NCI-H510A treated with DMSO at 0.1 percent for 48 hours (cell line): ENCODE data around the gene GMDS.
"Not testable (repeated sequence)": the region's sequence is repeated elsewhere in the genome, so short reads cannot be mapped to it uniquely, and the experiment has no call there.

Source experiments
- DNase-seq: peaks from one replicate; lab custom pipeline; 2025; lab: John Stamatoyannopoulos, UW

The GMDS gene

GRCh38 chr6:1708820-1709219 lies 536.6 kb downstream of the GMDS start:
- DNase-seq, result no peak

- no peak for DNase-seq
These were observed 537.3 kb downstream of the GMDS start for GRCh38 chr6:1708122-1708521.

- DNase-seq, result no peak
These were observed 539.8 kb downstream of the GMDS start for GRCh38 chr6:1705630-1706029.

DNA sequence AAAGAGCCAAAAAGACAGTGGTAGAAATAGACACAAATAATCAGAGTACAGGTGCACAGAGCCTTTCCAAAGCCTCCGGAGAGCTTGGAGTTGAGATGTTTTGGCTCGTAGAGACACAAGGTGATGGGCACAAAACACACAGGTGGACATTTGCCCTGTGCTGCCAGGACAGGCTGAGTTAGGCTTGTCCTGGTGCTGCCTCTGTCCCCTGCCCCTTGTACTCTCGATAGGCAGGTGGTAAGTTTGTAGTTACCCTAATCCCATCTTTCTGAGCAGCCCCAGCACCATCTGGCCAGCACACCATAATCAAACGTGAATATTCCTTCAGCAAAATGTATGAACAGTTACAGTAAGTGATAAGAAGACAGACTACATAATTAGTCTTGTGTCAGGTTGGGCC lies 540.2 kb downstream of the GMDS start:
- DNase-seq, result no peak

DNA sequence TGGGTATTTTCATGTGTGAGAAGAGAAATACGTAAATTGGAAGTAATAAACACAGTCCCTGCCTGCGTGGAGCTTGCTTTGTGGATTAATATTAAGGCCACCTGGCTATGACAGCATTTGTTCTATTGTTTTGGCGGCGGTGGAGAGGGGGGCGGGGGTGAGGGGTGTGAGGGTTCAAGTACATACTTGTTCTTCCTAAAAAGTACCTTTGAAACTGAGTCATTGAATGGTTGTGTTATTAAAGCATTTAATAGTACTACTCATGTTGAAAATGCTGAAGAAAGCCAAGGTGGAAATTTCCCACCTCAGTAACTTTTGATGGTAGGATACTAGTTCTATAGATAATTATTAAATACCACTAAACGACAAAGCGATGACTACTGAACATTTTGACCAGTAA lies 540.7 kb downstream of the GMDS start:
- DNase-seq, result no peak

GRCh38 chr6:1703923-1704322 lies 541.5 kb downstream of the GMDS start:
- no peak for DNase-seq

- no peak for DNase-seq
These were observed 542.1 kb downstream of the GMDS start for GRCh38 chr6:1703091-1703855.

GRCh38 chr6:1702580-1703051 lies 542.8 kb downstream of the GMDS start:
- no peak for DNase-seq

DNA sequence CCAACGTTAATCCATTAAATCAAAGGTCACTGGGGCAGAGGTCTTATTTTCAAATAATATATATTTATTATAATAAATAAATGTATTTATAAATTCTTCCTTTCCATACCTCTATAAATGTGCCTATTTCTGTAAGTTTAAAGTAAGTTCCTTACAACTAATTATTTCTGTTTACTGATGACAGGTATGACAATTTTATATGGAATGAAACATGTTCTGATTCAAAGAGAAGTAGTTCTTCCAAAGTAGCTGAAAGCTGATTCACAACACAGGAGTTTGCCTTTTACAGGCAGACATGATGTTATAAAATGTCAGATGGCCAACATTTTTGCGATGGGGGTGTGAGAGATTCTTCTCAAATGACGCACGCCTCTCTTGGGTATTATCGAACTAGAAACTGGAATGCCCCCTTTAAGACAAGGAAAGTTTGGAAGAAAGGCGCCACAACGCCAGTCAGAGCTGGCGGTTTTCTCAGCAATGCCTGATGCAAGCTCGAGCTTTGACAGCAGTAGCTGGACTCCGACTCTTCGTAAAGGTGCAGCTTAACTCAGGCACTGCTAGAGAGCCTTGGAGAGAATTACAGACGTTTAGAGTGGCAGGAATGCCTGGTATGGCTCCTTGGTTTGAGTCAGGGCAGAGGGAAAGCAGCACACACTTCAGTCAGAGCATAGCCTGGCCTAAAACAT lies 543.6 kb downstream of the GMDS start:
- no peak for DNase-seq

- DNase-seq, result no peak
These were observed 545.0 kb downstream of the GMDS start for GRCh38 chr6:1700278-1700967.

GRCh38 chr6:1698527-1698926 lies 546.9 kb downstream of the GMDS start:
- no peak for DNase-seq

DNA sequence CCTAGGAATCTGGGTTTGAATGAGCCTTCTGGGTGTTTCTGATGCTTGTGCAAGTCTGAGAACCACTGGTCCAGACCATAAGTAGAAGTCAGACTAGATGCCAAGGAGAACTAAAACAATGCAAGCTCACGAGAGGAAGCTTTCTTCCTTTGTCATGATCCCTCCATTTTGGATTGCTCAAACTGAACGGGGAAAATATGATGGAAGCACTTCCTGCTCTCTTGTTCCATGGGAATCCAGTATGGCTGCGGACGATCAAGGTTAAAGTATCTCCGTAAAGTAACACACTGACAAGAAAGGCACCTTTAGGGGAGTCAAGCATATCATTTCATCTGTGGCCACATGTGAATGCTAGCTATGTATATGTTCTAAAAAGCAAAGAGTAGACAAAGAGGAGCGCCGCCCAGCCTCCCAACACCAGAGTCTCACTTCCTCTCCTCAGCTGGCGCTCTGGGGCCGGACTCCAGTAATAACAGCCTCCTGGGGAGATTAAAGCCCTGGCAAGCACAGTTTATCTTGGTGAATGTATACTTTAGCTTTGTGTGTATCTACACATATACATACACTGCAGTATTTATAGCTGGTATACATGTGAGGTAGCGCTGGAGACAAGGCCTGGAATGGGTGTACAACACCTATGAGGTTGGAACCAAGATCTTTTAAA lies 547.6 kb downstream of the GMDS start:
- no peak for DNase-seq

DNA sequence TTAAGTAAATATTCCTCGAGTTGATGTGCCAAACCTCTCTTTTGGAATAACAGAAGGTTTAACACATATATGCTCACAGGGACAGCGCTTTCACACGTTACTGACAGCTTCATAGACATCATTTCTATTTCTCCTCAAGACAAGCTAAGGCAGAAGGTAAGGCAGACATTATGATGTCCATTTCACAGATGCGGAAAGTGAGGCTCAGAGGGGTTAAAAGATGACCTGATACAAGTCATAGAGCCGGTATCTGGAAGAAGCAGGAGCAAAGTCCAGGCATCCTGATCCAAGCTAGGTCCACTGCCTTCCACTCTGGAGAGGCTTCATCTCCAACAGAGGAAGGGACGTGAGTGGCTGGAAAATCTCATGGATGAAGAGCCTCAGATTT lies 548.9 kb downstream of the GMDS start:
- DNase-seq, result no peak

DNA sequence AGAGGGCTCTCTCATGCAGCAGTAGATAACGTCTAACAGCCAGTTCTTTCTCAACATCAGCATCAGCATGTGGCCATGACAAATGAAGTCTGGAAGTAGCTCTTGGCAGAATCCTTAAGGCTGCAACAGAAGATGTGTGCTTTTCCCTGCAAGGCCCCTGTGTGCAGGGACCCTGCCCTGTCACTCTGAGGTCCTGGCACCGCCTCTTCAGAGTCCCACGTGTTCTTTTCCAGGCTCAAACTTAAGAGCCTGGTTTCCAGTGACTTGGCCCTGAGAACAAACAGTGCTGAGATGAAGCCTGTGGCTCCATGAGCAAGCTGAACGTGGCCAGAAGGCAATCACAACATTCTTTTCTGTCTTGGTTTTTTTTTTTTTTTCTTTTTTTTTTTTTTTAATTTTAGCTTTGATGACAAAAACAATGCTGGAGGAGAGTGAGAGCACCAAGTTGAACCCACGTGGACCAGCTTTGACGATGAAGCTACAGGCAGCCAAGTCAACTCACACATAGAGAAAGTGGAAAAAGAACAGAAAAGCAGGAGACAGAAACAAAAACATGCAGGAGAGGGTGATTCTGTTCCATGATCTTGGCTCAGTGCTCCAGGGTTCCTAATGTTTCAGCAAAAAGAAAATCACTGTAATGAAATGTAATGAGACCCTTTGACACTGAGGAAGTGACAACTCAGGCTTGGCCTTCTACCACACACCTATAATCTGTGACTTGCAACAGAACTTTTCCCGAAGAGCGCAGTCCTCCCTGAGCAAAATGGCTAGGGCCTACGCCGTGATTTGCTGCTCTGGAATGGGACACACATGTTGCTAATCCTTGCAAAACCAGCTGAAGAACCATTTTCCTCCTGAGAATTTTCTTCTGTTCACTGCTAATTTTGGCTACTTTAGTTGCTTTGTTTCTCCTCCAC lies 549.6 kb downstream of the GMDS start:
- DNase-seq, result no peak

- DNase-seq, result not testable (repeated sequence)
These were observed 553.6 kb downstream of the GMDS start for GRCh38 chr6:1691828-1692227.

DNA sequence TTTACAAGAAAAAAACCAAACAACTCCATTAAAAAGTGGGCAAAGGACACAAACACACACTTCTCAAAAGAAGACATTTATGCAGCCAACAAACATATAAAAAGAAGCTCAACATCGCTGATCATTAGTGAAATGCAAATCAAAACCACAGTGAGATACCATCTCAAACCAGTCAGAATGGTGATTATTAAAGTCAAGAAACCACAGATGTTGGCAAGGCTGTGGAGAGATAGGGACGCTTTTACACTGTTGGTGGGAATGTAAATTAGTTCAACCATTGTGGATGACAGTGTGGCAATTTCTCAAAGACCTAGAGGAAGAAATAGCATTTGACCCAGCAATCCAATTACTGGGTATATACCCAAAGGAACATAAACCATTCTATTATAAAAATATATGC lies 554.7 kb downstream of the GMDS start:
- DNase-seq, result not testable (repeated sequence)

- no peak for DNase-seq
These were observed 556.3 kb downstream of the GMDS start for GRCh38 chr6:1689141-1689540.

DNA sequence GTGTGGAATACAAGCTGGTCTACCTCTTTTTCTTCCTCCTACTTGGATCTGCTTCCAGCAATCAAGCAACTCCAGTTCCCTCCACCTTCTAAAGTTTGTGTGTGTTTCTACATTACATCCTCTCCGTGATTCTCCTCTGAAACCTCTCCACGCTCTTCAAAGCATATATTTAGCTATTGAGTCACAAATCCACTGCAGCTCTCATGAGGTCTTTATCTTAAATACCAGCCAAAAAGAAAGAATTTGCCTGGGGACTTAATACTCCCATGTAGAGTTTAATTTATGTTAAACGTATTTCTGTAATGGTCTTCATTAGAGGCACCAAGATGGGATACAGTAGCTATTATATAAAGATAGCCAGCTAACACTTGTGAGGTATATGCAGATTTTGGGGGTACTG lies 557.0 kb downstream of the GMDS start:
- DNase-seq, result no peak

- DNase-seq, result no peak
These were observed 558.0 kb downstream of the GMDS start for GRCh38 chr6:1687402-1687801.

DNA sequence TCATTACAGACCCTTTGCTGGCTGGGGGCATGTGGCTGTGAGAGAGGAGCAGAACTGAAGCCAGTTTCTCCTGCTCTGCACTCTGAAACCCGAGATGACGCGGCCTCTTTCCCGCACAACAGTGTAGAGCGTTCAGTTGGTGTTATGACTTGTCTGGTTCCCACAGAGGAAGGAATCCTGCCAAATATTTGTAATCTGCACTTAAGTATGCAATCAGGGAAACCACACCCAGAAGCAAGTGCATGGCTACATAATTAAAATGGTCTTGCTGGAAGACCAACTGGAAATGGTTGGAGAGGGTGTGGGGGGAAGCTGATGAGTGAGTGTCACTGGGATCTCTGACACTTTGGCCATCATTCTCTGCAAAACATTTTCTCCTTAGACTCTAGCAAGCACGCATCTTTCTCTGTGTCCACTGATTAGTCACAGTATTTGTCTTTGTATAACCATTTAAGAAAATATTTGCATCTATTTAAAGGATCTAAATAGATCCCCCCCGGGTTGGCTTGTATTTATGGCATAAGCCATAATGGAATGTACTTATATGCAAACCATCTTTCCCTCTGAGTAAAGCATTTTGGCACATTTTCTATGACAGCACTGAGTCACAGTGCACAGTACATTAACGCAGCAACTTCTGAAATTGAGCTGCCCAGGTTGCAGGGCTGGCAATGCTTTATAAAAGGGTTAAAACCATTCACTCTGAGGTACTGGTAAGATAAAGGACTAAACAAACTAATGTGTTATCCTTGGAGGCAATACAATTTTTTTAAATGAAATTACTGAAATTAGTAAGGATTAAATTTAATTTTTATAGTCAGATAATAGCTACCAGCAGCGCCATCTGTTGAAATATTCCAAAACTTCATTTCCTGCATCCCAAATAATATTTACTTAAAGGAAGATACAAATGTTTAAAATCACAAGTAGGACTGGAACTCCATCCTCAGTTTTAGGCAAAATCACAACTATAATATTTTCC lies 559.0 kb downstream of the GMDS start:
- DNase-seq, result peak; percentile 45
